Fibroblast of skin of abdomen (primary cell): ENCODE data around the gene FXR2.

Source experiments
- DNase-seq: peaks from one replicate; pipeline ENCODE4 v3.0.0-alpha.2; 2013

The FXR2 gene

GRCh38 chr17:7569571-7569970, 45.1 kb downstream of the FXR2 start:
- no peak for DNase-seq

- no peak for DNase-seq
Observed at GRCh38 chr17:7563115-7563869, 51.4 kb downstream of the FXR2 start.

- DNase-seq = no peak
Observed at GRCh38 chr17:7562208-7562605, 52.5 kb downstream of the FXR2 start.

GRCh38 chr17:7561589-7562207, 53.0 kb downstream of the FXR2 start, which contains the start of gene SENP3:
Gene SENP3 (plus strand): TSS chr17:7561919. CDS start chr17:7563077, 1,158 bp downstream.
- peak; percentile 91 for DNase-seq

GRCh38 chr17:7561028-7561575, 53.6 kb downstream of the FXR2 start:
- peak; percentile 81 for DNase-seq

- DNase-seq = peak; percentile 53
Observed at GRCh38 chr17:7560172-7561027, 54.3 kb downstream of the FXR2 start.

- DNase-seq = no peak
Observed at GRCh38 chr17:7559320-7560171, 55.2 kb downstream of the FXR2 start.

GRCh38 chr17:7558544-7559319, 56.0 kb downstream of the FXR2 start, which contains the start of gene TNFSF13:
Gene TNFSF13 (plus strand): TSS chr17:7558750. CDS start chr17:7559040, 290 bp downstream.
- DNase-seq = no peak

GRCh38 chr17:7557775-7558543, 56.7 kb downstream of the FXR2 start:
- DNase-seq = no peak

GRCh38 chr17:7557147-7557764, 57.4 kb downstream of the FXR2 start:
- no peak for DNase-seq

- no peak for DNase-seq
Observed at GRCh38 chr17:7556627-7557026, 58.1 kb downstream of the FXR2 start.

GRCh38 chr17:7555320-7555948, 59.3 kb downstream of the FXR2 start:
- DNase-seq = no peak

- DNase-seq = no peak
Observed at GRCh38 chr17:7553356-7553755, 61.3 kb downstream of the FXR2 start.

GRCh38 chr17:7552621-7553051, 62.1 kb downstream of the FXR2 start:
- no peak for DNase-seq

- DNase-seq = no peak
Observed at GRCh38 chr17:7551396-7551795, 63.3 kb downstream of the FXR2 start.

GRCh38 chr17:7550344-7550743, 64.4 kb downstream of the FXR2 start:
- no peak for DNase-seq

GRCh38 chr17:7549401-7550055, 65.2 kb downstream of the FXR2 start:
- no peak for DNase-seq

GRCh38 chr17:7548585-7549400, 65.9 kb downstream of the FXR2 start, which contains the start of gene TNFSF12:
Gene TNFSF12 (plus strand): TSS chr17:7549058. CDS start chr17:7549154, 96 bp downstream.
- peak; percentile 29 for DNase-seq
